Activated CD8-positive, alpha-beta T cell treated with anti-CD3 and anti-CD28 coated beads, Interleukin-2, amount 10 ng/mL, durations not matched to agents 7 days and 5 days (primary cell): ENCODE measurements around the gene NRL. TPM values are rescaled to one million over a fixed set of nuclear protein-coding genes. Genes with fewer than 3 reads are reported as not detected.

Source experiments
- ATAC-seq: fragments of 150-1000 bp; cut with Tn5 transposase; one replicate; pipeline ENCODE4 v1.10.0; 2021; ENCODE audit warnings: moderate library complexity
- CTCF ChIA-PET: fragments of 350-600 bp; sonication (Branson Sonifier 250); formaldehyde crosslinking; loops from one replicate; lab custom pipeline; 2021; ENCODE audit warnings: antibody characterized with exemption; lab: Charles Lee
- POLR2A ChIA-PET: fragments of 350-600 bp; sonication (Branson Sonifier 250); formaldehyde crosslinking; loops from one replicate; lab custom pipeline; 2021; ENCODE audit warnings: antibody characterized with exemption; lab: Charles Lee
- DNase-seq: peaks from one replicate; pipeline ENCODE4 v3.0.0-alpha.2; 2020
- H3K27ac Mint-ChIP-seq: one replicate; pipeline ENCODE4 v1.8.0; 2021; ENCODE audit warnings: mild to moderate bottlenecking, mixed read lengths
- H3K27me3 Mint-ChIP-seq: one replicate; pipeline ENCODE4 v1.8.0; 2021; ENCODE audit warnings: low read depth, mixed read lengths
- H3K36me3 Mint-ChIP-seq: one replicate; pipeline ENCODE4 v1.8.0; 2021; ENCODE audit warnings: low read depth, mixed read lengths
- H3K4me1 Mint-ChIP-seq: one replicate; pipeline ENCODE4 v1.8.0; 2021; ENCODE audit warnings: low read depth, mixed read lengths
- H3K4me3 Mint-ChIP-seq: one replicate; pipeline ENCODE4 v1.8.0; 2021; ENCODE audit warnings: mild to moderate bottlenecking, mixed read lengths
- H3K9me3 Mint-ChIP-seq: one replicate; pipeline ENCODE4 v1.8.0; 2022; ENCODE audit warnings: mixed read lengths; ENCODE audit not compliant: insufficient read depth
- total RNA-seq, 2 experiments: library from RNA; stranded (reverse); gene quantifications; one replicate each; pipeline ENCODE4 v1.2.3, GENCODE V29; 2021

Gene NRL
- total RNA-seq, 2 experiments from 2014 or later, result 2.8 to 3.4 TPM

DNA sequence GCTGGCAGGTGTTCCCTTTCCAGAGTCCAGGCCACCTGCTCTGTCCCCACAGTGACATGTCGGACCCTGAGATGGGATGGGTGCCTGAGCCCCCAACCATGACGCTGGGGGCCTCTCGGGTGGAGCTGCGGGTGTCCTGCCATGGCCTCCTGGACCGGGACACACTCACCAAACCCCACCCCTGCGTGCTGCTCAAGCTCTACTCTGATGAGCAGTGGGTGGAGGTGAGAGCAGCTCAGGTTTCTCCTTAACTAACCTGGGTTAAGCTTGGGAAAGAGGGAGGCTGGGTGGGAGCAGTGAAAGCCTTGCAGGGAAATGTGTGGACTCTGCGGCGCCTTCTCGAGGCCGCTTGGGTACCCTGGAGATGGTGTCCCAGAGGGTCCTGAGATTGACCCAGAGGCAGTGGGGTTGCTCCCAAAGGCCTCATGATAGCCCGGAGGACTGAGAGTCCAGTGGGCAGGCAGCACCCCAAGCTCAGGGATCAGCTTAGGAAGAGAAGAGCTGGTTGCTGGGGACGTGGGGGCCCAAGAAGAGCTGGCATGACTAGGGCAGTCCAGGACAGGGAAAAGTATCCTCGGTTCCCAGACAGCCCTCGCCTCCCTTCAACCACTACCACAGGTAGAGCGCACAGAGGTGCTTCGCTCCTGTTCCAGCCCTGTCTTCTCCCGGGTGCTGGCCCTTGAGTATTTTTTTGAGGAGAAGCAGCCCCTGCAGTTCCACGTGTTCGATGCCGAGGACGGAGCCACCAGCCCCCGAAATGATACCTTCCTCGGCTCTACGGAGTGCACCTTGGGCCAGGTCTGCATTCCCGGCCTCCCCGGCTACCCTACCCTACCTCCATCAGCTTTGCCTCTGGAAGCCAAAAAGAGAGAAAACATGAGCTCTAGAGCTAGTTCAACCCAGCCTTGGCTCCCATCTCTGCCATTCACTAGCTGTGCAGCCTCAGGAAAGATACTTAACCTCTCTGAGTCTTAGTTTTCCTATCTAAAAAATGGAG is 41.6 kb downstream of the NRL start:
- Mint-ChIP-seq H3K9me3 (no peaks in the 10 kb centered on the region), H3K36me3 (no peaks in the 10 kb centered on the region), H3K27me3 (peaks cover 9% of the 10 kb centered on the region), H3K4me3 (no peak overlapping the region), H3K4me1 (peaks cover 23% of the 10 kb centered on the region), H3K27ac (no peak overlapping the region)
- DNase-seq (no peak), ATAC-seq (no peak)
- POLR2A ChIA-PET, result interaction anchor here (1.5 kb wide), 1 partner anchor 88 kb away, joined by 4 read pairs; the partner anchor contains the start of gene IRF9
- CTCF ChIA-PET, result interaction anchor here (0.8 to 3.0 kb wide), 3 partner anchors 7 to 17 kb away, joined by 3 to 19 read pairs (median 9); no protein-coding TSS in a partner anchor

DNA sequence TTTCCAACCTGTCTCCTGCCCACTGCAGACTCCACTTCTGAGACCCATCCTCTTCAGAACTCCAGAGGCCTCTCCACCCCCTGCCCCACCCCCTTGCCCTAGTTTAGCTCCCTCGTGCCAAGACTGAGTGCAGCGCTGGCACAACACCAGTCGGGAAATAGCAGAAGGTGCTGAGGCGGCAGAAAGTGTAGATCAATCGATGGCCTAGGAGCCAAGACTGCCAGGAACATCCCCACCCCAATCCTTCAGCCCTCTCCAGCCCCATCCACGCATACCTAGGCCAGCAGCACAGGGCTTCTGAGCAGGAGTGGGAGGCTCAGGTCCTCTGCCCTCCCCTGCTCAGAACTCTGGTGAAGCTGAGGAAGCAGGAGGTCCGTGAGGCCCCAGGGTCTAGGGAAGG is 42.3 kb downstream of the NRL start:
- ChIA-PET CTCF (interaction anchor here (0.8 kb wide), 1 partner anchor 8 kb away, joined by 3 read pairs; no protein-coding TSS in a partner anchor), POLR2A (interaction anchor here (0.8 kb wide), 1 partner anchor 8 kb away, joined by 3 read pairs; no protein-coding TSS in a partner anchor)
- no peaks in the 10 kb centered on the region for H3K9me3 Mint-ChIP-seq

DNA sequence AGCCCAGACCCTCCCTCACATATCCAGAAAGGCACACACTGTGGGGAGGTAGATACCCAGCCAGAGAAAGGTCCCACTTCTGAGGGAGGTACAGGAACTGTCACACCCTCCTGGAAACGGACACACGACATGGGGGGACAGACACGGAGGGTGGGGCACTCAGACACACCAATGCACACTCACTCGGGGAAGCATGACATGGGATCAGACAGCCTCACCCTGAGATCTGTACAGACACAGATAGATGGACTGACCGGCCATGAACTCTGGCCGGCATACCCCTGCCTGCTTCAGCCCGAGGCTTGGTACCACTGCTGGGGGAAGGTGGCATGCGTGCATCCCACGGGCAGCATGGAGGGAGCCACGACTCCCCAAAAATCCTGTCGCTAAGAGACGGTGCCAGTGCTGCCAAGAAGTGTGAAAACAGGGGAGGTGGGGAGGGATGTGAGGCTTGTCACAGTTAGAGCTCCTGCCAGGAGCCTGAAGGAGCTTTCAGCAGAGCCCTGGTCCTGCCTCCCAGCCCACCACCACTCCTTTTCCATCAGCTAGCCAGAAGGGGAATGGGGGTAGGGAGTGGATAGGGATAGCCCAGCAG is 42.8 kb downstream of the NRL start:
- ChIA-PET CTCF (interaction anchor here (0.8 to 0.9 kb wide), 2 partner anchors 9 to 19 kb away, joined by 3 read pairs; no protein-coding TSS in a partner anchor), POLR2A (interaction anchor here (0.8 kb wide), 1 partner anchor 9 kb away, joined by 3 read pairs; no protein-coding TSS in a partner anchor)
- no peak for DNase-seq
- Mint-ChIP-seq H3K36me3 (no peaks in the 10 kb centered on the region), H3K27ac (no peak overlapping the region), H3K9me3 (no peaks in the 10 kb centered on the region), H3K27me3 (peaks cover 9% of the 10 kb centered on the region), H3K4me3 (no peak overlapping the region), H3K4me1 (peaks cover 20% of the 10 kb centered on the region)
- ATAC-seq, result no peak

More for the DNA sequence above, 42.3 kb downstream of the NRL start:
- no peak overlapping the region for H3K4me3 Mint-ChIP-seq
- peaks cover 22% of the 10 kb centered on the region for H3K4me1 Mint-ChIP-seq
- DNase-seq (no peak), ATAC-seq (no peak)
- H3K36me3 Mint-ChIP-seq, result no peaks in the 10 kb centered on the region
- peaks cover 9% of the 10 kb centered on the region for H3K27me3 Mint-ChIP-seq
- no peak overlapping the region for H3K27ac Mint-ChIP-seq

DNA sequence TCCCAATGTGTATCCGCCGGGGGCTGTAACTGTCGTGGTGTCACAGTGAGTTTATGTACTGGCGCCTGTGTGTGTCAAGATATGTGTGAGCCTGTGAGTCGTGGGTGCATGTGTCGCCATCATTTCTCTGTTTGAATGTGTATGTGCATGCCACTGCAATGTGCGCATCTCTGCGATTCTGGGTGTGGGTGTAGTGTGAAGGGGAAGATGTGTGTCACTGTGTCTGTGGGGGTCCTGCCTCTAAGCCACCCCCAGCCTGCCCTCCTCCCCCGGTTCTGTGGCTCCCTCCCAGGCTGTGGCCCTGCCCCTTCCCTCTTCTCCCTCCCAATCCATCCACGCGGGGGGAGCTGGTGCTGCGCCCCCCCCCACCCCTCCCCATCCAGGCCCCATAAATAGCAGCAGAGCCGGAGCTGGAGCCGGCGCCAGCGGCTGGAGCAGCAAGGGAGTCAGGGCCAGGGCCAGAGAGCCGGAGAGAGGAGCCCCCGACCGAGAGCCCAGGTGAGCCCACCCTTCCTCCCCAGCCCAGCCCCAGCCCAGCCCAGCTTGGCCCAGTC is 43.5 kb downstream of the NRL start, which contains the start of gene CPNE6:
Gene CPNE6 (plus strand): TSS at position 419 of the 554 bp plus-strand sequence. CDS start 1,375 bp downstream, outside the sequence.
- H3K4me1 Mint-ChIP-seq, result peaks cover 14% of the 10 kb centered on the region
- no peak within 1 kb of the TSS for H3K27ac Mint-ChIP-seq
- ChIA-PET CTCF (interaction anchor here (0.9 to 3.4 kb wide), 4 partner anchors 10 to 37 kb away, joined by 3 to 15 read pairs (median 9); no protein-coding TSS in a partner anchor), POLR2A (interaction anchor here (2.6 kb wide), 1 partner anchor 9 kb away, joined by 13 read pairs; no protein-coding TSS in a partner anchor)
- peaks cover 9% of the 10 kb centered on the region for H3K27me3 Mint-ChIP-seq
- H3K4me3 Mint-ChIP-seq, result no peak within 1 kb of the TSS
- DNase-seq (no peak), ATAC-seq (no peak)
- no peaks in the 10 kb centered on the region for H3K36me3 Mint-ChIP-seq
- H3K9me3 Mint-ChIP-seq, result no peaks in the 10 kb centered on the region

DNA sequence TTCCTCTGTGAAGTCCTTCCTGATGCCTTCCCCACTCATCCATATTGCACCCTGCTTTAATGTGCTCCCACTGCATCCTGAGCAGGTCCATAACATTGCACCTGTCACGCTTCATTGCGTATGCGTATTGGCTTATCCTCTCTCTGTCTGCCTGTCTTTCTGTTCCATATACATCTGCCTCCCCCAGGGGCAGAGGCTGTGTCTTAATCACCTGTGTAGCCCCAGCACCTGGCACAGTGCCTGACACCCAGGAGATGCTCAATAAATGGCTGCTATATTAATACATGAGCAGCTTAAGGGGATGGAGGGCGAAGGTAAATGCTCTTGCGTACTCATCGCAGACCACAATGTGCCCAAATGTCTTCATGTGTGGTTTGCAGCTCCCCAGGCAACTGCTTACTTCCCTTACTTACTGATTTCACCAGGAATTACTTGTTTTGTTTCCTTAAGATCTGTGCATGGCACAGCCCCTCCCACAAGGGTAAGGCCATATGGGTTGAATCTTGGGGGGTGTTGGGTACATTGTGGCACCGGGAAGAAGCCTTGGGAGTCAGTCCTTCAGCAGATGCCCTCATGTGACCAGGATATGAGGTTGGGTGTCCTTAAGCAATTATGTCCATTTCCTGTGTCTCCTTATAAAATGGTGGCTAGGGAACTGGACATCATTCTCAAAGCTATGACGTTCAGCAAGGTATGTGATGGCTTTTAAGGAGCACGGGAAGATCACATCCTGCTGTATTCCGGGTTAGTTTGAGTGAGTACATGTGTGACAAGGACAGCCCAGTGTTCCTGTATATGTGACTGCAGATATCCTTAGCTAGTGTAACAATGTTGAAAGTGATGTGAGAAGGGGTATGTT is 44.2 kb downstream of the NRL start:
- peaks cover 7% of the 10 kb centered on the region for H3K4me1 Mint-ChIP-seq
- POLR2A ChIA-PET, result interaction anchor here (1.1 to 2.6 kb wide), 2 partner anchors 10 to 172 kb away, joined by 3 to 13 read pairs; partner anchors contain the start of gene TINF2
- no peaks in the 10 kb centered on the region for H3K9me3 Mint-ChIP-seq
- H3K36me3 Mint-ChIP-seq, result no peaks in the 10 kb centered on the region
- no peak overlapping the region for H3K27ac Mint-ChIP-seq
- no peak for DNase-seq
- peaks cover 9% of the 10 kb centered on the region for H3K27me3 Mint-ChIP-seq
- CTCF ChIA-PET, result interaction anchor here (0.9 to 3.4 kb wide), 6 partner anchors 9 to 38 kb away, joined by 3 to 15 read pairs (median 6); partner anchors contain the start of gene CARMIL3
- ATAC-seq, result no peak
- no peak overlapping the region for H3K4me3 Mint-ChIP-seq

DNA sequence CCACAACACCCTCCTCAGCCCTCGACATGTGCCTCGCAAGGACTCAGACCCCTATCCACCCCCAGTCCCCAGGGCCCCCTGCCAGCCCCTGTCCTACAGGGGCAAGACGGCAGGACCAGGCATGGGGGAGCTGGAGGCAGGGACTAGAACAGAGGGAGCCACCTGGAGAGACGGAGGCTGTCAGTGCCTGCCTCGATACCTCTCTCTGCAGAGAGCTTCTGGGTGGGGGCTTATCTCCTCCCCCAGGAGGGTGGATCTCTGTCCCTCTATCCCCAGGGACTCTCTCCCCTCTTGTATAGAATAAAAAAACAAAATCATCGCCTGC is 45.4 kb downstream of the NRL start:
- ChIA-PET POLR2A (interaction anchor here (1.1 to 2.6 kb wide), 3 partner anchors 11 to 173 kb away, joined by 3 to 13 read pairs (median 4); partner anchors contain the start of genes IRF9 and TINF2), CTCF (interaction anchor here (0.7 to 3.4 kb wide), 6 partner anchors 11 to 92 kb away, joined by 3 to 15 read pairs (median 6); partner anchors contain the start of genes CARMIL3 and IRF9)
- no peaks in the 10 kb centered on the region for H3K9me3 Mint-ChIP-seq
- DNase-seq (no peak), ATAC-seq (no peak)
- peaks cover 9% of the 10 kb centered on the region for H3K27me3 Mint-ChIP-seq
- no peaks in the 10 kb centered on the region for H3K36me3 Mint-ChIP-seq
- H3K4me3 Mint-ChIP-seq, result no peak overlapping the region
- no peak overlapping the region for H3K27ac Mint-ChIP-seq
- no peaks in the 10 kb centered on the region for H3K4me1 Mint-ChIP-seq

DNA sequence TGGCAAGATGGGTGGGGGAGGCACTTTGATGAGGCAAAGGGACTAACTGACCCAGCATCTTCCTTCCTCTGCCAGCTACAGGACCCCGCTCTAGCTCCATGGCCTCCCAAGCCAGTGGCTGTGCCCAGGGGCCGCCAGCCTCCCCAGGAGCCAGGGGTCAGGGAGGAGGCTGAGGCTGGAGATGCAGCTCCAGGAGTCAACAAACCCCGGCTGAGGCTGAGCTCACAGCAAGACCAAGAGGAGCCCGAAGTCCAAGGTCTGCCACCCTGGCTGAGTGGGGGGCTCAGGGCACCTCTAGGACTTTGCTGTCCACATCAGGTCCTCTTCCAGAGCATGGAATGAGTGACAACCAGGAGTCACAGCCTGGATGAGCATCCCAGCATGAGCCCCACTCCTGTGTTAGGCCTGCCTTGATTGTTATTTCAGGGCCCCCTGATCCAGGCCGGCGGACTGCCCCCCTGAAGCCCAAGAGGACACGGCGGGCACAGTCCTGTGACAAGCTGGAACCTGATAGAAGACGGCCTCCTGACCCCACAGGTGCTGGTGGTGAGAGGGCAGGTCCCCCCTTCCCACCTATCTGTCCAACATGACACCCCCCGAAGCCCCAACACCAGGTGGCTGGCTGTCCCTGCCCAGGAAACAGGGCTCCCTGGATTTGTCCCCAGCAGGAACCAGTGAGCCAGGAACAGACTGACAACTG is 45.9 kb downstream of the NRL start:
- ATAC-seq (no peak), DNase-seq (no peak)
- ChIA-PET POLR2A (interaction anchor here (1.4 to 2.6 kb wide), 2 partner anchors 12 to 92 kb away, joined by 4 to 13 read pairs; partner anchors contain the start of gene IRF9), CTCF (interaction anchor here (0.7 to 3.4 kb wide), 7 partner anchors 11 to 92 kb away, joined by 3 to 15 read pairs (median 7); partner anchors contain the start of gene IRF9)
- H3K27ac Mint-ChIP-seq, result no peak overlapping the region
- no peak overlapping the region for H3K4me3 Mint-ChIP-seq
- H3K36me3 Mint-ChIP-seq, result no peaks in the 10 kb centered on the region
- H3K27me3 Mint-ChIP-seq, result peaks cover 9% of the 10 kb centered on the region
- no peaks in the 10 kb centered on the region for H3K9me3 Mint-ChIP-seq
- no peaks in the 10 kb centered on the region for H3K4me1 Mint-ChIP-seq

DNA sequence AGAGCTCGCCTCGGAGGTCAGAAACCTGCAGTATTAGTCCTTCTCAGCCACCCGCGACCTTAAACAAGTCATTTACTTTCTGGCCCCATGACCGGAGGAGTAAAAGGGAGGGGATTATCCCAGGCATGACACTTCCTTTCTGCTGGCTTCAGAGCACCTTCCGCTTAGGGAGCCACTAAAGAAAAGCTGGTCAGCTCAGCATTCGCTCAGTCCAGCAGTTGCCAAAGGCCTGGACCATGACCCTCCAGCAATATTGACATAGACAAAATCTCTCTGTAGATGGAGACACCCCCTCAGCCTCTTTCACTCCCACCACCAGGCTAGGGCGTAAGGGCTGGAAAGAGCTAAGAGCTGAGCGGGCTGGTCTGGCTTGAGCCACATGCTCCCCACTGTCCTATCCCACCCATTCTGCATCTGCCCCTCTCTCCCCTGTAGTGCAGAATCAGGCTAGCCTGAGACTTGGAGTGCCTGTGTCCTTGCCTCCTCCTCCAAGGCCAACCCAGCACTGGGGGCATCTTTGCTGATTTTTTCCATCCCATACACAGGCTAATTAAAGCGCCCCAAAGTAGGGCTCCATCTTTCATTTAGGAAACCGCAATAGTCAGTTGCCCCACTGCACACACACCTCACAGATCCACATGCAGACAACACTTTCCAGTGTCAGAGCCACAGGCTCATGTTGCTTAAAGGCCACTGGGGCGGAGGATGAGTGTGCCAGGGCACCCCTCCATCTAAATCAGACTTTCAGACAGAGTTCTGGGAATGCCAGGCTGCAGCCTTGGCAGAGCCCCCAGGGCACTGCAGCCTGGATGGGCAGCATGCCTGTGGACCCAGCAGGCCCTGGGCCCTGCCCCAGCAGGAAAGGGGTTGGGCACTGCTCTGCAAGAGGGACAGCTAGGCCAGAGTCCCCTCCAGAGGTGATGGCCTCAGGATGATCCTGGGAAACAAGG is 47.3 kb downstream of the NRL start:
- no peak for ATAC-seq
- no peak overlapping the region for H3K27ac Mint-ChIP-seq
- ChIA-PET CTCF (interaction anchor here (1.1 to 3.4 kb wide), 7 partner anchors 9 to 41 kb away, joined by 3 to 14 read pairs (median 6); no protein-coding TSS in a partner anchor), POLR2A (interaction anchor here (1.2 kb wide), 1 partner anchor 27 kb away, joined by 4 read pairs; the partner anchor contains the start of gene PCK2)
- H3K36me3 Mint-ChIP-seq, result no peaks in the 10 kb centered on the region
- peaks cover 9% of the 10 kb centered on the region for H3K27me3 Mint-ChIP-seq
- H3K9me3 Mint-ChIP-seq, result no peaks in the 10 kb centered on the region
- no peaks in the 10 kb centered on the region for H3K4me1 Mint-ChIP-seq
- no peak overlapping the region for H3K4me3 Mint-ChIP-seq
- DNase-seq, result no peak

DNA sequence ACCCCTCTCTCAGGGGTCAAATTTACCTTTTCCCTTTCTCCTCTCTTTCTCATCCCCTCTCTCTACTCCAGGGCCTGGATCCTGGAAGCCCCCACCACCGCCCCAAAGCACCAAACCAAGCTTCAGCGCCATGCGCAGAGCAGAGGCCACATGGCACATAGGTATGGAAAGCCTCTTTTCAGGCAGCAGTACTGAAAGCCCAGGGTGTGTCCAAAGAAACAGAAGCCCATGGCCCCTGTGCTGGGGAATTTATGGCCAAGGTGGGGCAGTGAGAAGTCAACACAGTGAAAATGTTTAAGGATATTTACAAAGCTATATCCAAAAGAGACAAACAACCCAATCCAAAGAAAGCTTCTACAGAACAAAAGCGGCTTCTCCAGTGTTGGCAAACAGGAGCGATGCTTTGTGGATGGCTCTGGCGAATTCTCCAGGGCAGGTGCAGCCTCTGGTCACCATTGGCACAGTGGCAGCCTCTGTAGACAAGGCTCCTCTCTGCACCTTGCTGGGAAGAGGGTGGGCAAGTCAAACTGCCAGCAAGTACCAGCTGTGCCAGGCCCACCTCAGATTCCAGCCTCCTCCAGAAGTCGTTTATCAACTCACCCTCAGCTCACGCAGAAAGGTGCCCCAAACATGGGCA is 48.1 kb downstream of the NRL start:
- no peak overlapping the region for H3K4me3 Mint-ChIP-seq

More for the DNA sequence above, 48.1 kb downstream of the NRL start:
- ChIA-PET CTCF (interaction anchor here (1.4 to 2.0 kb wide), 4 partner anchors 8 to 41 kb away, joined by 5 to 8 read pairs (median 6); no protein-coding TSS in a partner anchor), POLR2A (interaction anchor here (0.9 to 1.2 kb wide), 2 partner anchors 28 to 94 kb away, joined by 4 read pairs; partner anchors contain the start of genes IRF9 and PCK2)
- DNase-seq, result no peak
- Mint-ChIP-seq H3K27ac (no peak overlapping the region), H3K4me1 (no peaks in the 10 kb centered on the region), H3K9me3 (no peaks in the 10 kb centered on the region), H3K36me3 (no peaks in the 10 kb centered on the region), H3K27me3 (peaks cover 9% of the 10 kb centered on the region)
- no peak for ATAC-seq
